ENCODE data around the gene MORN1. TPM values are rescaled to one million over a fixed set of nuclear protein-coding genes. Genes with fewer than 3 reads are reported as not detected.

Gene MORN1
- total and polyA plus RNA-seq, 2 of the 8 experiments (the other 6 are each of a cell fraction or from before 2014, with no cell fraction given) = 5.0 to 9.1 TPM

DNA sequence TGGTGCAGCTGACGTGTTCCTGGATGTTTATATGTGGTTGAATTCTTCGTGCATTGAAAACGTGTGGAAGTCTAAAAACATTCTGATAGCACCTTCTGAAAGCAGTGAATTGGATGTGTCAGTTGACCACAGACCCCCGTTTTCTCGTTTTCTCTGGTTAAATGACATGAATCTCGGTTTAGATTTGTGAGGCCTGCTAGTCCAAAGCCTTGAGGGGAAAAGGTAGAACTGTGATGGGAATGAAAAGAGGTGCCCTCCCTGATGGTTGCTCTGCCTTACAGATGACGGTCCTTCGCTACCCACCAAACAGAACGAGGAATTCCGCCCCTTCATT lies 9.2 kb upstream of the MORN1 start:
- POLR2A ChIA-PET (ENCODE audit: partially characterized antibody) = interaction anchor here (0.6 to 6.7 kb wide), 4 partner anchors 7 to 500 kb away, joined by 3 to 29 read pairs (median 4); partner anchors contain the start of genes MORN1 and RER1
- Histone ChIP-seq H2BK5ac (ENCODE audit: low read depth, low read length) (no peak overlapping the region), H3K23ac (ENCODE audit: insufficient read length) (no peak overlapping the region), H2AFZ (ENCODE audit: low read length) (no peak overlapping the region), H3K4me3 (ENCODE audit: extremely low read depth in 1 of 4, insufficient read depth in 2 of 4, low read depth in 3 of 4, low read length in 4 of 4) (no peak overlapping the region), H3K9ac (replicated peaks in 1 of 4; ENCODE audit: extremely low read depth in 1 of 4, low read depth in 3 of 4, low read length in 3 of 4) (no peak overlapping the region), H3K79me1 (ENCODE audit: low read depth, low read length) (peaks cover 2% of the 10 kb centered on the region; the same call in 1 of the 2 replicates), H3K18ac (ENCODE audit: extremely low read depth, low read length) (no peak overlapping the region), H2BK20ac (ENCODE audit: low read length) (no peak overlapping the region), H3K14ac (ENCODE audit: insufficient read length) (no peak overlapping the region), H3K4me2 (ENCODE audit: insufficient read depth in 1 of 2, low read depth in 2 of 2, low read length in 2 of 2) (no peak overlapping the region), H3K9me3 (ENCODE audit: insufficient read depth in 2 of 2, low read depth in 1 of 2, low read length in 1 of 2) (no peaks in the 10 kb centered on the region), H2AK5ac (ENCODE audit: low read depth, low read length) (no peak overlapping the region), H2BK15ac (ENCODE audit: low read length) (no peak overlapping the region), H3K27ac (ENCODE audit: low read depth, low read length) (no peak overlapping the region), H3K27me3 (replicated peaks in 1 of 4; ENCODE audit: control insufficient read depth in 3 of 4, extremely low read depth in 1 of 4, insufficient read depth in 3 of 4, low read length in 3 of 4) (no peaks in the 10 kb centered on the region), H4K8ac (ENCODE audit: extremely low read depth, insufficient read depth, low read length) (no peak overlapping the region), H3K56ac (replicated peaks; ENCODE audit: insufficient read length, low read depth, low read length) (no peak overlapping the region), H3K36me3 (ENCODE audit: control insufficient read depth in 2 of 4, insufficient read depth in 4 of 4, low read length in 3 of 4) (peaks cover 18 to 71% (median 45%) of the 10 kb centered on the region in 4 experiments), H4K5ac (ENCODE audit: insufficient read length, low read depth, low read length) (no peak overlapping the region), H3K4ac (replicated peaks; ENCODE audit: insufficient read length, low read depth, low read length) (no peak overlapping the region), H3K4me1 (replicated peaks in 1 of 4; ENCODE audit: control insufficient read depth in 3 of 4, insufficient read depth in 4 of 4, low read length in 3 of 4) (no peaks in the 10 kb centered on the region), H3K79me2 (ENCODE audit: control insufficient read depth in 1 of 2, insufficient read depth in 2 of 2, low read length in 2 of 2) (no peaks in the 10 kb centered on the region), H4K20me1 (replicated peaks in 1 of 2; ENCODE audit: control insufficient read depth in 1 of 2, insufficient read depth in 2 of 2, low read length in 2 of 2) (peaks cover 5 to 19% of the 10 kb centered on the region in 2 experiments), H3K23me2 (ENCODE audit: low read depth, low read length) (no peaks in the 10 kb centered on the region), H4K91ac (replicated peaks; ENCODE audit: insufficient read length, low read length) (no peak overlapping the region), H2BK12ac (ENCODE audit: low read depth, low read length) (no peak overlapping the region), H2BK120ac (replicated peaks; ENCODE audit: low read depth, low read length) (no peak overlapping the region)
- FAIRE-seq = no peak
- 90% methylated on average over 10 of the region's 10 CpGs; no CpG with 5 or more reads in 1 of the 2 experiments for WGBS, 2 experiments (ENCODE audit: extremely low coverage in 1 of 2, insufficient coverage in 1 of 2, insufficient read length in 1 of 2, insufficient replicate concordance in 2 of 2, low coverage in 1 of 2, low lambda C conversion rate in 2 of 2, missing lambda C conversion rate in 1 of 2)
- DNase-seq (ENCODE audit: low read depth in 1 of 2, low spot score in 2 of 2) = no peak
- TF ChIP-seq CTBP2 (IDR thresholded peaks at IDR 0.05; ENCODE audit: borderline replicate concordance, insufficient read depth, insufficient read length, low read length) (no peak), BCL11A (IDR thresholded peaks at IDR 0.05; ENCODE audit: low read depth in 2 of 2, low read length in 2 of 2) (no peak), JUN (IDR thresholded peaks at IDR 0.05; ENCODE audit: low read depth, low read length) (no peak), TCF12 (IDR thresholded peaks at IDR 0.05; ENCODE audit: low read depth, low read length) (no peak), RFX5 (IDR thresholded peaks at IDR 0.05; ENCODE audit: borderline replicate concordance, low read depth, low read length) (no peak), FOSL1 (IDR thresholded peaks at IDR 0.05; ENCODE audit: insufficient read depth, low read depth, low read length) (no peak), SIN3A (conservative IDR thresholded peaks at IDR 0.05 in 1 of 2, IDR thresholded peaks at IDR 0.05 in 1 of 2; ENCODE audit: low read depth in 1 of 2, low read length in 2 of 2) (no peak), RAD21 (IDR thresholded peaks at IDR 0.05 in 1 of 2, conservative IDR thresholded peaks at IDR 0.05 in 1 of 2; ENCODE audit: low read depth in 2 of 2, low read length in 2 of 2) (no peak), SIX5 (IDR thresholded peaks at IDR 0.05; ENCODE audit: low read depth, low read length) (no peak), SP1 (IDR thresholded peaks at IDR 0.05; ENCODE audit: low read depth, low read length) (no peak), GABPA (IDR thresholded peaks at IDR 0.05; ENCODE audit: borderline replicate concordance, insufficient read depth, low read length) (no peak), KDM5A (IDR thresholded peaks at IDR 0.05; ENCODE audit: low read length) (no peak), SRF (IDR thresholded peaks at IDR 0.05; ENCODE audit: low read depth, low read length) (no peak)
- CTCF ChIA-PET (ENCODE audit: partially characterized antibody) = interaction anchor here (1.5 kb wide), 1 partner anchor 10 kb away, joined by 3 read pairs; no protein-coding TSS in a partner anchor

Data from H1 (cell line).